T-helper 17 cell (primary cell): ENCODE measurements around the gene SPTBN1. TPM values are rescaled to one million over a fixed set of nuclear protein-coding genes. Genes with fewer than 3 reads are reported as not detected.

ENCODE experiments used
- ATAC-seq: fragments of 150-1000 bp; cut with Tn5 transposase; 2 replicates; pipeline ENCODE4 v1.10.0; 2021; ENCODE audit warnings: mild to moderate bottlenecking, moderate library complexity
- DNase-seq, 3 donors: peaks; one replicate each; pipeline versions ENCODE4 v3.0.0 to v3.0.0-alpha.2; 2020 to 2021
- H3K9me3 ChIP-seq: one replicate; pipeline ENCODE4 v1.7.0; 2013; ENCODE audit warnings: low read length, mild to moderate bottlenecking; ENCODE audit not compliant: control insufficient read depth, poor library complexity, severe bottlenecking
- H3K27ac Mint-ChIP-seq: one replicate; pipeline ENCODE4 v1.8.0; 2022; ENCODE audit warnings: mild to moderate bottlenecking, moderate library complexity, mixed read lengths
- H3K27me3 Mint-ChIP-seq: one replicate; pipeline ENCODE4 v1.8.0; 2022; ENCODE audit warnings: mixed read lengths
- H3K36me3 Mint-ChIP-seq: one replicate; pipeline ENCODE4 v1.8.0; 2022; ENCODE audit warnings: low read depth, mixed read lengths
- H3K4me1 Mint-ChIP-seq: one replicate; pipeline ENCODE4 v1.8.0; 2022; ENCODE audit warnings: mild to moderate bottlenecking, mixed read lengths
- H3K4me3 Mint-ChIP-seq: one replicate; pipeline ENCODE4 v1.8.0; 2022; ENCODE audit warnings: mild to moderate bottlenecking, moderate library complexity, mixed read lengths
- total RNA-seq, 4 donors: library from RNA in 2 of 4; stranded (reverse) in 2 of 4; gene quantifications; one replicate each; pipeline ENCODE4 v1.2.3 and lab custom pipeline; 2022 to 2026

The SPTBN1 gene
- total RNA-seq, 2 donors from 2014 or later, result 187 to 195 TPM

- Mint-ChIP-seq H3K4me3 (no peak overlapping the region), H3K27me3 (peaks cover 24% of the 10 kb centered on the region), H3K36me3 (peaks cover 3% of the 10 kb centered on the region), H3K4me1 (no peaks in the 10 kb centered on the region), H3K27ac (no peak overlapping the region)
- ATAC-seq (no peak), DNase-seq (no peak)
- H3K9me3 ChIP-seq, result no peaks in the 10 kb centered on the region
These were observed 10.7 kb downstream of the SPTBN1 start for GRCh38 chr2:54466870-54467269.

- Mint-ChIP-seq H3K27me3 (peaks cover 15% of the 10 kb centered on the region), H3K4me3 (no peak overlapping the region), H3K4me1 (no peaks in the 10 kb centered on the region), H3K27ac (no peak overlapping the region), H3K36me3 (no peaks in the 10 kb centered on the region)
- no peaks in the 10 kb centered on the region for H3K9me3 ChIP-seq
- DNase-seq, result no peak
- ATAC-seq, result no peak
These were observed 12.5 kb downstream of the SPTBN1 start for GRCh38 chr2:54468673-54469072.

- Mint-ChIP-seq H3K27me3 (peaks cover 7% of the 10 kb centered on the region), H3K36me3 (no peaks in the 10 kb centered on the region), H3K27ac (no peak overlapping the region), H3K4me3 (no peak overlapping the region), H3K4me1 (no peaks in the 10 kb centered on the region)
- no peaks in the 10 kb centered on the region for H3K9me3 ChIP-seq
- DNase-seq (no peak), ATAC-seq (no peak)
These were observed 13.4 kb downstream of the SPTBN1 start for GRCh38 chr2:54469484-54470053.

- peaks cover 7% of the 10 kb centered on the region for H3K27me3 Mint-ChIP-seq
- ATAC-seq (no peak), DNase-seq (no peak)
- no peak overlapping the region for H3K4me3 Mint-ChIP-seq
- H3K27ac Mint-ChIP-seq, result no peak overlapping the region
- H3K9me3 ChIP-seq, result no peaks in the 10 kb centered on the region
- no peaks in the 10 kb centered on the region for H3K36me3 Mint-ChIP-seq
- H3K4me1 Mint-ChIP-seq, result no peaks in the 10 kb centered on the region
These were observed 14.3 kb downstream of the SPTBN1 start for GRCh38 chr2:54470266-54470938.

- no peak for ATAC-seq
- no peak overlapping the region for H3K27ac Mint-ChIP-seq
- H3K4me1 Mint-ChIP-seq, result no peaks in the 10 kb centered on the region
- H3K9me3 ChIP-seq, result no peaks in the 10 kb centered on the region
- no peak overlapping the region for H3K4me3 Mint-ChIP-seq
- H3K36me3 Mint-ChIP-seq, result no peaks in the 10 kb centered on the region
- DNase-seq, result no peak
- peaks cover 7% of the 10 kb centered on the region for H3K27me3 Mint-ChIP-seq
These were observed 15.1 kb downstream of the SPTBN1 start for GRCh38 chr2:54471221-54471711.

GRCh38 chr2:54473851-54474250 is 17.7 kb downstream of the SPTBN1 start:
- Mint-ChIP-seq H3K36me3 (no peaks in the 10 kb centered on the region), H3K27ac (no peak overlapping the region), H3K4me3 (no peak overlapping the region), H3K27me3 (no peaks in the 10 kb centered on the region), H3K4me1 (no peaks in the 10 kb centered on the region)
- no peaks in the 10 kb centered on the region for H3K9me3 ChIP-seq
- DNase-seq, result no peak
- ATAC-seq, result no peak

GRCh38 chr2:54475285-54475684 is 19.2 kb downstream of the SPTBN1 start:
- Mint-ChIP-seq H3K27ac (no peak overlapping the region), H3K4me1 (no peaks in the 10 kb centered on the region), H3K27me3 (no peaks in the 10 kb centered on the region), H3K4me3 (no peak overlapping the region), H3K36me3 (no peaks in the 10 kb centered on the region)
- no peak for DNase-seq
- ATAC-seq, result no peak
- H3K9me3 ChIP-seq, result no peaks in the 10 kb centered on the region

GRCh38 chr2:54475919-54476318 is 19.8 kb downstream of the SPTBN1 start:
- no peaks in the 10 kb centered on the region for H3K27me3 Mint-ChIP-seq
- H3K9me3 ChIP-seq, result no peaks in the 10 kb centered on the region
- H3K27ac Mint-ChIP-seq, result no peak overlapping the region
- H3K36me3 Mint-ChIP-seq, result no peaks in the 10 kb centered on the region
- no peak for ATAC-seq
- DNase-seq, result no peak
- no peaks in the 10 kb centered on the region for H3K4me1 Mint-ChIP-seq
- H3K4me3 Mint-ChIP-seq, result no peak overlapping the region

GRCh38 chr2:54476852-54477251 is 20.7 kb downstream of the SPTBN1 start:
- no peak overlapping the region for H3K27ac Mint-ChIP-seq
- H3K4me3 Mint-ChIP-seq, result no peak overlapping the region
- no peaks in the 10 kb centered on the region for H3K9me3 ChIP-seq
- no peaks in the 10 kb centered on the region for H3K36me3 Mint-ChIP-seq
- H3K27me3 Mint-ChIP-seq, result no peaks in the 10 kb centered on the region
- DNase-seq (no peak), ATAC-seq (no peak)
- no peaks in the 10 kb centered on the region for H3K4me1 Mint-ChIP-seq

- Mint-ChIP-seq H3K4me3 (no peak overlapping the region), H3K27me3 (peaks cover 4% of the 10 kb centered on the region), H3K36me3 (no peaks in the 10 kb centered on the region), H3K4me1 (no peaks in the 10 kb centered on the region), H3K27ac (no peak overlapping the region)
- no peak for DNase-seq
- no peaks in the 10 kb centered on the region for H3K9me3 ChIP-seq
- no peak for ATAC-seq
These were observed 21.8 kb downstream of the SPTBN1 start for GRCh38 chr2:54477896-54478295.

- Mint-ChIP-seq H3K4me3 (no peak overlapping the region), H3K4me1 (no peaks in the 10 kb centered on the region), H3K27ac (no peak overlapping the region), H3K27me3 (peaks cover 10% of the 10 kb centered on the region), H3K36me3 (no peaks in the 10 kb centered on the region)
- H3K9me3 ChIP-seq, result no peaks in the 10 kb centered on the region
- ATAC-seq (no peak), DNase-seq (no peak)
These were observed 22.8 kb downstream of the SPTBN1 start for GRCh38 chr2:54478899-54479298.

- no peaks in the 10 kb centered on the region for H3K9me3 ChIP-seq
- Mint-ChIP-seq H3K36me3 (peaks cover 1% of the 10 kb centered on the region), H3K27ac (no peak overlapping the region), H3K4me1 (no peaks in the 10 kb centered on the region), H3K27me3 (peaks cover 15% of the 10 kb centered on the region), H3K4me3 (no peak overlapping the region)
- ATAC-seq (no peak), DNase-seq (no peak)
These were observed 23.3 kb downstream of the SPTBN1 start for GRCh38 chr2:54479424-54479823.

GRCh38 chr2:54480025-54480424 is 23.9 kb downstream of the SPTBN1 start:
- Mint-ChIP-seq H3K4me1 (no peaks in the 10 kb centered on the region), H3K27ac (no peak overlapping the region), H3K27me3 (peaks cover 17% of the 10 kb centered on the region), H3K36me3 (peaks cover 5% of the 10 kb centered on the region), H3K4me3 (no peak overlapping the region)
- no peak for DNase-seq
- no peak for ATAC-seq
- no peaks in the 10 kb centered on the region for H3K9me3 ChIP-seq

GRCh38 chr2:54481686-54482085 is 25.6 kb downstream of the SPTBN1 start:
- H3K9me3 ChIP-seq, result no peaks in the 10 kb centered on the region
- Mint-ChIP-seq H3K27ac (no peak overlapping the region), H3K4me1 (no peaks in the 10 kb centered on the region), H3K4me3 (no peak overlapping the region), H3K36me3 (peaks cover 5% of the 10 kb centered on the region), H3K27me3 (peaks cover 17% of the 10 kb centered on the region)
- no peak for DNase-seq
- ATAC-seq, result no peak
